H9 (cell line): ENCODE data around the gene PACS1. TPM values are rescaled to one million over a fixed set of nuclear protein-coding genes. Genes with fewer than 3 reads are reported as not detected.

Experiments used
- DNase-seq: peaks from one replicate; pipeline ENCODE4 v3.0.0-alpha.2; 2017
- H2AFZ ChIP-seq: one replicate; pipeline ENCODE4 v1.6.1; 2013; ENCODE audit warnings: mild to moderate bottlenecking, low read length, control low read depth, moderate library complexity
- H2AK5ac ChIP-seq: 2 replicates; pipeline ENCODE4 v1.6.1; 2013; ENCODE audit warnings: low read length, control low read depth, mixed read lengths; ENCODE audit not compliant: insufficient read length
- H2BK120ac ChIP-seq: one replicate; pipeline ENCODE4 v1.6.1; 2013; ENCODE audit warnings: low read depth, mild to moderate bottlenecking, low read length, control low read depth, inconsistent platforms; ENCODE audit not compliant: poor library complexity, severe bottlenecking
- H2BK12ac ChIP-seq: 2 replicates; pipeline ENCODE4 v1.6.1; 2013; ENCODE audit warnings: low read length, control low read depth, mixed read lengths, low read depth; ENCODE audit not compliant: insufficient read length
- H2BK15ac ChIP-seq: 2 replicates; pipeline ENCODE4 v1.6.1; 2013; ENCODE audit warnings: low read depth, low read length, control low read depth
- H2BK20ac ChIP-seq: one replicate; pipeline ENCODE4 v1.6.1; 2013; ENCODE audit warnings: low read depth, mild to moderate bottlenecking, low read length, control low read depth, inconsistent platforms; ENCODE audit not compliant: poor library complexity, severe bottlenecking
- H2BK5ac ChIP-seq: 2 replicates; pipeline ENCODE4 v1.6.1; 2013; ENCODE audit warnings: low read length, control low read depth, mixed read lengths; ENCODE audit not compliant: insufficient read length
- H3K14ac ChIP-seq: 2 replicates; pipeline ENCODE4 v1.6.1; 2013; ENCODE audit warnings: low read length, control low read depth; ENCODE audit not compliant: insufficient read depth
- H3K18ac ChIP-seq: 2 replicates; pipeline ENCODE4 v1.6.1; 2013; ENCODE audit warnings: low read depth, mild to moderate bottlenecking, mixed read lengths, low read length, control low read depth; ENCODE audit not compliant: insufficient read length
- H3K23ac ChIP-seq: 2 replicates; pipeline ENCODE4 v1.6.1; 2013; ENCODE audit warnings: low read length, control low read depth, mixed read lengths, low read depth; ENCODE audit not compliant: insufficient read length
- H3K23me2 ChIP-seq: 2 replicates; pipeline ENCODE4 v1.6.1; 2013; ENCODE audit warnings: low read depth, mild to moderate bottlenecking, mixed read lengths, low read length, control low read depth; ENCODE audit not compliant: insufficient read length, poor library complexity, severe bottlenecking
- H3K27ac ChIP-seq: 2 replicates; pipeline ENCODE4 v1.5.1; 2013; ENCODE audit warnings: low read length, control low read depth, mixed read lengths, low read depth; ENCODE audit not compliant: insufficient read length
- H3K27me3 ChIP-seq: 2 replicates; pipeline ENCODE4 v1.6.1; 2013; ENCODE audit warnings: low read length, control low read depth, inconsistent platforms; ENCODE audit not compliant: insufficient read depth
- H3K4ac ChIP-seq: 2 replicates; pipeline ENCODE4 v1.6.1; 2013; ENCODE audit warnings: low read depth, mild to moderate bottlenecking, control low read depth, inconsistent platforms, low read length, moderate library complexity
- H3K4me1 ChIP-seq: 2 replicates; pipeline ENCODE4 v1.6.1; 2013; ENCODE audit warnings: low read length, control low read depth, inconsistent platforms; ENCODE audit not compliant: insufficient read depth
- H3K4me2 ChIP-seq: 2 replicates; pipeline ENCODE4 v1.6.1; 2013; ENCODE audit warnings: low read length, control low read depth, mixed read lengths; ENCODE audit not compliant: insufficient read length, insufficient read depth
- H3K56ac ChIP-seq: 2 replicates; pipeline ENCODE4 v1.6.1; 2013; ENCODE audit warnings: low read depth, mild to moderate bottlenecking, mixed read lengths, low read length, control low read depth; ENCODE audit not compliant: insufficient read length
- H3K79me1 ChIP-seq: 2 replicates; pipeline ENCODE4 v1.6.1; 2013; ENCODE audit warnings: low read depth, mild to moderate bottlenecking, moderate library complexity, low read length, control low read depth, inconsistent platforms; ENCODE audit not compliant: insufficient read depth, poor library complexity, severe bottlenecking
- H3K79me2 ChIP-seq: 2 replicates; pipeline ENCODE4 v1.6.1; 2013; ENCODE audit warnings: low read length, control low read depth, inconsistent platforms; ENCODE audit not compliant: insufficient read depth
- H3K9ac ChIP-seq: 2 replicates; pipeline ENCODE4 v1.6.1; 2013; ENCODE audit warnings: low read length, control low read depth, mixed read lengths; ENCODE audit not compliant: insufficient read length; ENCODE audit errors: extremely low read depth
- H3K9me3 ChIP-seq: one replicate; pipeline ENCODE4 v1.6.1; 2013; ENCODE audit warnings: low read depth, low read length, inconsistent platforms; ENCODE audit not compliant: control insufficient read depth
- H3T11ph ChIP-seq: one replicate; pipeline ENCODE4 v1.6.1; 2013; ENCODE audit warnings: mild to moderate bottlenecking, low read length, control low read depth, inconsistent platforms
- H4K20me1 ChIP-seq: one replicate; pipeline ENCODE4 v1.6.1; 2013; ENCODE audit not compliant: control insufficient read depth, insufficient read length, insufficient read depth
- H4K5ac ChIP-seq: 2 replicates; pipeline ENCODE4 v1.6.1; 2013; ENCODE audit warnings: low read depth, mild to moderate bottlenecking, mixed read lengths, low read length, control low read depth; ENCODE audit not compliant: insufficient read length
- H4K8ac ChIP-seq: replicated peaks from 2 replicates; pipeline ENCODE4 v1.6.1; 2013; ENCODE audit warnings: low read length, control low read depth, mixed read lengths, low read depth; ENCODE audit not compliant: insufficient read length
- H4K91ac ChIP-seq: 2 replicates; pipeline ENCODE4 v1.6.1; 2013; ENCODE audit warnings: low read depth, mild to moderate bottlenecking, moderate library complexity, mixed read lengths, low read length, control low read depth; ENCODE audit not compliant: insufficient read length
- H3K27ac Mint-ChIP-seq, 3 experiments: 2 replicates in 2 of 3; 3 replicates in 1 of 3; pipeline ENCODE4 v1.8.0; 2020 to 2021; ENCODE audit warnings: mixed read lengths in 3 of 3, mild to moderate bottlenecking in 1 of 3, moderate library complexity in 1 of 3
- H3K27me3 Mint-ChIP-seq: 2 replicates; pipeline ENCODE4 v1.8.0; 2021; ENCODE audit warnings: low read depth, mild to moderate bottlenecking, moderate library complexity, mixed read lengths
- H3K36me3 Mint-ChIP-seq, 3 experiments: 2 replicates in 2 of 3; 3 replicates in 1 of 3; pipeline ENCODE4 v1.8.0; 2020 to 2021; ENCODE audit warnings: low read depth in 3 of 3, mixed read lengths in 3 of 3; ENCODE audit not compliant: insufficient read depth in 1 of 3
- H3K4me1 Mint-ChIP-seq, 2 experiments: 2 replicates each; pipeline ENCODE4 v1.8.0; 2020; ENCODE audit warnings: mixed read lengths in 2 of 2
- H3K4me3 Mint-ChIP-seq, 2 experiments: 2 replicates in 1 of 2; 3 replicates in 1 of 2; pipeline ENCODE4 v1.8.0; 2020 to 2021; ENCODE audit warnings: mild to moderate bottlenecking in 2 of 2, mixed read lengths in 2 of 2, moderate library complexity in 1 of 2
- H3K9me3 Mint-ChIP-seq, 2 experiments: 2 replicates in 1 of 2; 3 replicates in 1 of 2; pipeline ENCODE4 v1.8.0; 2020; ENCODE audit warnings: mild to moderate bottlenecking in 2 of 2, mixed read lengths in 2 of 2, moderate library complexity in 1 of 2
- CTCF ChIP-seq: fragments of 200-600 bp; sonication (generic); conservative IDR thresholded peaks from 3 replicates; pipeline ENCODE4 v1.8.0; 2021; ENCODE audit warnings: antibody characterized with exemption, mild to moderate bottlenecking
- WGBS: extraction: QIAGEN DNeasy Blood & Tissue Kit; methylation state at CpG from one replicate; pipeline ENCODE4 v1.1.7; 2013; ENCODE audit warnings: missing lambda C conversion rate, low lambda C conversion rate, mixed read lengths; ENCODE audit not compliant: insufficient read length; ENCODE audit errors: extremely low coverage; 5-methylcytosine and 5-hydroxymethylcytosine counted together
- total RNA-seq: library from RNA; stranded (reverse); gene quantifications from 2 replicates; pipeline ENCODE4 v1.2.1, GENCODE V29; 2021

The PACS1 gene
- total RNA-seq, 1 experiment from 2014 or later, result 35.5 TPM

- H3K36me3 Mint-ChIP-seq, result peaks cover 21 to 65% (median 59%) of the 10 kb centered on the region in 3 experiments
- H3T11ph ChIP-seq, result no peak overlapping the region
- H3K23ac ChIP-seq, result no peak overlapping the region
- no peak overlapping the region for H4K91ac ChIP-seq
- no peak overlapping the region for H3K27ac Mint-ChIP-seq
- no peak overlapping the region for H3K4me2 ChIP-seq
- H3K23me2 ChIP-seq, result peaks cover 5% of the 10 kb centered on the region
- no peaks in the 10 kb centered on the region for H3K4me1 ChIP-seq
- H2BK12ac ChIP-seq, result no peak overlapping the region
- H3K56ac ChIP-seq, result no peak overlapping the region
- no peaks in the 10 kb centered on the region for H3K79me1 ChIP-seq
- H2BK5ac ChIP-seq, result no peak overlapping the region
- no peak overlapping the region for H2AFZ ChIP-seq
- no peaks in the 10 kb centered on the region; the same call in 1 of the 2 replicates for H3K27me3 Mint-ChIP-seq
- peaks cover 2% of the 10 kb centered on the region for H4K20me1 ChIP-seq
- no peaks in the 10 kb centered on the region for H3K27me3 ChIP-seq
- H3K9me3 ChIP-seq, result no peaks in the 10 kb centered on the region
- no peak overlapping the region for H2BK20ac ChIP-seq
- no peak overlapping the region for H4K5ac ChIP-seq
- H3K4ac ChIP-seq, result no peak overlapping the region
- no peak overlapping the region for H2AK5ac ChIP-seq
- no peak overlapping the region for H2BK15ac ChIP-seq
- peaks cover 0 to 2% of the 10 kb centered on the region in 2 experiments; a peak in 1 of 5 replicates for H3K9me3 Mint-ChIP-seq
- H3K4me3 Mint-ChIP-seq, result no peak overlapping the region
- no peak overlapping the region for H4K8ac ChIP-seq
- H2BK120ac ChIP-seq, result no peak overlapping the region
- TF ChIP-seq CTCF, result no peak
- no peaks in the 10 kb centered on the region for H3K79me2 ChIP-seq
- no peak overlapping the region for H3K27ac ChIP-seq
- no CpG with 5 or more reads among the region's 10 CpGs for WGBS
- no peak for DNase-seq
- H3K18ac ChIP-seq, result no peak overlapping the region
- peaks cover 15 to 16% of the 10 kb centered on the region in 2 experiments for H3K4me1 Mint-ChIP-seq
- H3K14ac ChIP-seq, result no peak overlapping the region
- H3K9ac ChIP-seq, result no peak overlapping the region
Observed at GRCh38 chr11:66263785-66264184, 193.7 kb downstream of the PACS1 start.
